Suprapubic skin (tissue), 4 donors: ENCODE measurements around the gene OR13C2.

ENCODE experiments used
- POLR2A ChIP-seq, 2 donors: fragments of 450-650 bp; IDR thresholded peaks; one replicate each; pipeline ENCODE4 v1.6.1; 2017; ENCODE audit warnings: antibody characterized with exemption in 2 of 2, mild to moderate bottlenecking in 2 of 2, moderate library complexity in 2 of 2
- POLR2AphosphoS5 ChIP-seq, 3 donors: sonication (generic); formaldehyde crosslinking; IDR thresholded peaks; one replicate each; pipeline ENCODE4 v1.6.1; 2017; ENCODE audit warnings: antibody characterized with exemption in 3 of 3

DNA sequence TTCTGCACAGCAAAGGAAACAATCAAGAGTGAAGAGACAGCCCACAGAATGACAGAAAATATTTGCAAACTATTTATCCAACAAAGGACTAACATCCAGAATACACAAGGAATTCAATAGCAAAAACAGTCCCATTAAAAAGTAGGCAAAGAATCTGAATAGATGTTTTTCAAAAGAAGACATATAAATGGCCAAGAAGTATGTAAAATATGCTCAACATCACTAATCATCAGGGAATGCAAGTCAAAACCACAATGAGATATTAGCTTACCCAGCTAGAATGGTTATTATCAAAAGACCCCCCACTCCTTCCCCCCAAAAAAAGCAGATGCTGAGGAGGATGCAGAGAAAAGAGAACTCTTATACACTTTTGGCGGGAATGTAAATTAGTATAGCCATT lies 49.9 kb downstream of the OR13C2 start:
- TF ChIP-seq POLR2A (IDR thresholded peaks at IDR 0.05) (no peak), POLR2AphosphoS5 (IDR thresholded peaks at IDR 0.05) (no peak)
